ENCODE data around the gene SMIM36.
"Not testable (repeated sequence)": the region's sequence is repeated elsewhere in the genome, so short reads cannot be mapped to it uniquely, and the experiment has no call there.

SMIM36 gene

GRCh38 chr17:55453839-55454557 is 57.3 kb downstream of the SMIM36 start:
- no peak for DNase-seq

- no peak for DNase-seq
Measured at GRCh38 chr17:55452139-55452790, 59.0 kb downstream of the SMIM36 start.

GRCh38 chr17:55451758-55452138 is 59.5 kb downstream of the SMIM36 start:
- DNase-seq = no peak

- DNase-seq = no peak
Measured at GRCh38 chr17:55451203-55451641, 60.0 kb downstream of the SMIM36 start.

- DNase-seq = no peak
Measured at GRCh38 chr17:55450232-55450825, 60.9 kb downstream of the SMIM36 start.

GRCh38 chr17:55448681-55449080 is 62.6 kb downstream of the SMIM36 start:
- no peak for DNase-seq

- DNase-seq = no peak
Measured at GRCh38 chr17:55446581-55447205, 64.6 kb downstream of the SMIM36 start.

GRCh38 chr17:55446004-55446403 is 65.2 kb downstream of the SMIM36 start:
- not testable (repeated sequence) for DNase-seq

GRCh38 chr17:55444471-55445441 is 66.5 kb downstream of the SMIM36 start:
- no peak for DNase-seq

GRCh38 chr17:55443904-55444303 is 67.3 kb downstream of the SMIM36 start:
- DNase-seq = no peak

GRCh38 chr17:55442953-55443683 is 68.1 kb downstream of the SMIM36 start:
- no peak for DNase-seq

GRCh38 chr17:55442462-55442861 is 68.8 kb downstream of the SMIM36 start:
- DNase-seq = no peak

- no peak for DNase-seq
Measured at GRCh38 chr17:55441544-55441943, 69.7 kb downstream of the SMIM36 start.

- DNase-seq = no peak
Measured at GRCh38 chr17:55440391-55440790, 70.9 kb downstream of the SMIM36 start.

GRCh38 chr17:55437159-55437605 is 74.1 kb downstream of the SMIM36 start:
- DNase-seq = no peak

- no peak for DNase-seq
Measured at GRCh38 chr17:55436224-55437158, 74.8 kb downstream of the SMIM36 start.

GRCh38 chr17:55435408-55435807 is 75.8 kb downstream of the SMIM36 start:
- no peak for DNase-seq

GRCh38 chr17:55434721-55435120 is 76.5 kb downstream of the SMIM36 start:
- DNase-seq = no peak

GRCh38 chr17:55433629-55434422 is 77.4 kb downstream of the SMIM36 start:
- no peak for DNase-seq
